A549 (cell line): ENCODE results near the gene STAM. TPM values are rescaled to one million over a fixed set of nuclear protein-coding genes. Genes with fewer than 3 reads are reported as not detected.

ENCODE experiments used
- ATAC-seq, 2 experiments: fragments of 200-7000 bp in 1 of 2; fragments of >200 bp in 1 of 2; cut with Nextera tagmentation in 1 of 2; cut with Tn5 transposase in 1 of 2; 3 replicates each; pipeline versions ENCODE4 v1.8.0 to v1.9.1; 2018 to 2020; ENCODE audit warnings: mild to moderate bottlenecking in 1 of 2, moderate library complexity in 1 of 2
- CTCF ChIA-PET: fragments of 300-600 bp; sonication (Branson Sonifier 250); formaldehyde crosslinking; extraction: SDS; loops from one replicate; lab custom pipeline; 2021; ENCODE audit warnings: antibody characterized with exemption, inconsistent platforms; lab: Yijun Ruan, JAX
- POLR2A ChIA-PET: fragments of 350-600 bp; formaldehyde crosslinking; extraction: SDS; loops from one replicate; lab custom pipeline; 2021; ENCODE audit warnings: antibody characterized with exemption, inconsistent platforms; lab: Yijun Ruan, JAX
- DNase-seq, 2 experiments: peaks; one replicate each; pipeline versions ENCODE4 v3.0.0 to v3.0.0-alpha.2; 2011 to 2016; ENCODE audit warnings: low read depth in 1 of 2, low spot score in 1 of 2
- FAIRE-seq: peaks from 2 replicates; lab custom pipeline; 2011; peaks lifted over from hg19 to GRCh38; lab: Jason Lieb, UNC
- H3K27ac ChIP-seq, 2 experiments: fragments of >200 bp; sonication (Bioruptor Twin); formaldehyde crosslinking; 3 replicates each; pipeline ENCODE4 v1.5.1; 2016 to 2017
- H3K4me1 ChIP-seq: fragments of >200 bp; sonication (Bioruptor Twin); formaldehyde crosslinking; 3 replicates; pipeline ENCODE4 v1.6.1; 2016
- H3K4me2 ChIP-seq: fragments of >200 bp; sonication (Bioruptor Twin); formaldehyde crosslinking; 3 replicates; pipeline ENCODE4 v1.6.1; 2016
- H3K4me3 ChIP-seq: fragments of >200 bp; sonication (Bioruptor Twin); formaldehyde crosslinking; 3 replicates; pipeline ENCODE4 v1.5.1; 2016
- H3K9me3 ChIP-seq: fragments of >200 bp; sonication (Bioruptor Twin); formaldehyde crosslinking; 3 replicates; pipeline ENCODE4 v1.6.1; 2016
- ATOH8 ChIP-seq: fragments of 250-450 bp; sonication (Bioruptor Pico); IDR thresholded peaks from 2 replicates; pipeline ENCODE4 v1.5.0; 2020; ENCODE audit warnings: low read depth, mild to moderate bottlenecking, moderate library complexity
- CHD2 ChIP-seq: fragments of 150-350 bp; IDR thresholded peaks from 2 replicates; pipeline ENCODE4 v1.6.1; 2014; ENCODE audit warnings: low read length; ENCODE audit not compliant: partially characterized antibody
- CHD4 ChIP-seq: fragments of 200-600 bp; sonication (generic); IDR thresholded peaks from 2 replicates; pipeline ENCODE4 v1.6.1; 2016; ENCODE audit warnings: antibody characterized with exemption, mild to moderate bottlenecking, borderline replicate concordance
- E2F6 ChIP-seq: IDR thresholded peaks from 2 replicates; pipeline ENCODE4 v1.6.1; 2012; ENCODE audit warnings: low read depth, borderline replicate concordance
- ELK1 ChIP-seq: fragments of 150-350 bp; IDR thresholded peaks from 2 replicates; pipeline ENCODE4 v1.6.1; 2014; ENCODE audit warnings: low read depth, mild to moderate bottlenecking, low read length
- EP300 ChIP-seq, 2 experiments: fragments of >200 bp; sonication (Bioruptor Twin); formaldehyde crosslinking; IDR thresholded peaks; 2 replicates in 1 of 2; 3 replicates in 1 of 2; pipeline ENCODE4 v1.6.1; 2016 to 2017
- ESRRA ChIP-seq: fragments of 150-350 bp; IDR thresholded peaks from 2 replicates; pipeline ENCODE4 v1.6.1; 2014; ENCODE audit warnings: mild to moderate bottlenecking, low read length, borderline replicate concordance
- GATA3 ChIP-seq: IDR thresholded peaks from 2 replicates; pipeline ENCODE4 v1.6.1; 2012; ENCODE audit warnings: borderline replicate concordance
- HDAC2 ChIP-seq: fragments of 200-600 bp; sonication (generic); IDR thresholded peaks from 2 replicates; pipeline ENCODE4 v1.6.1; 2016
- HMGXB4 ChIP-seq: fragments of 250-450 bp; sonication (Bioruptor Pico); IDR thresholded peaks from 2 replicates; pipeline ENCODE4 v1.5.0; 2021; ENCODE audit warnings: mild to moderate bottlenecking, moderate library complexity, borderline replicate concordance
- KDM1A ChIP-seq: fragments of 200-600 bp; sonication (generic); IDR thresholded peaks from 2 replicates; pipeline ENCODE4 v1.6.1; 2016; ENCODE audit warnings: low read depth, mild to moderate bottlenecking
- MAFK ChIP-seq: fragments of 450-650 bp; IDR thresholded peaks from 2 replicates; pipeline ENCODE4 v1.6.1; 2014; ENCODE audit not compliant: partially characterized antibody
- NFE2L2 ChIP-seq: fragments of 150-350 bp; conservative IDR thresholded peaks from 2 replicates; pipeline ENCODE4 v1.6.1; 2014; ENCODE audit warnings: low read length
- POLR2A ChIP-seq: IDR thresholded peaks from 2 replicates; pipeline ENCODE4 v1.6.1; 2012; ENCODE audit warnings: mild to moderate bottlenecking, low read length
- RAD21 ChIP-seq, 2 experiments: fragments of >200 bp in 1 of 2; sonication (Bioruptor Twin) in 1 of 2; formaldehyde crosslinking in 1 of 2; IDR thresholded peaks in 1 of 2; conservative IDR thresholded peaks in 1 of 2; 2 replicates in 1 of 2; 3 replicates in 1 of 2; pipeline ENCODE4 v1.6.1; 2012 to 2018; ENCODE audit warnings: inconsistent platforms in 1 of 2
- TFCP2L1 ChIP-seq: fragments of 250-450 bp; sonication (Bioruptor Pico); IDR thresholded peaks from 2 replicates; pipeline ENCODE4 v1.5.0; 2021; ENCODE audit warnings: mild to moderate bottlenecking
- ZFP36 ChIP-seq: fragments of 450-650 bp; IDR thresholded peaks from 2 replicates; pipeline ENCODE4 v1.6.1; 2014; ENCODE audit warnings: borderline replicate concordance; ENCODE audit not compliant: partially characterized antibody
- ZNF302 ChIP-seq: fragments of 250-450 bp; sonication (Bioruptor Pico); IDR thresholded peaks from 2 replicates; pipeline ENCODE4 v1.9.0; 2021; ENCODE audit warnings: inconsistent platforms, mild to moderate bottlenecking, moderate library complexity
- polyA plus RNA-seq, 4 experiments: library from polyadenylated mRNA; depleted of rRNA in 3 of 4; stranded (reverse); fragments of >200 nt; fragmentation: RNase III in 1 of 4; extraction: RNeasy Plus Mini Kit Qiagen cat#74134 plus additional on column Dnase treatment in 1 of 4; gene quantifications; 2 replicates in 3 of 4; 3 replicates in 1 of 4; pipeline ENCODE4 v1.2.3, GENCODE V29; 2011 to 2017

STAM gene
- polyA plus RNA-seq, 2 of the 4 experiments (the other 2 are of a cell fraction) = 24.4 to 51.7 TPM

- no peak for DNase-seq
- H3K27ac ChIP-seq = no peak overlapping the region
- no peak for FAIRE-seq
- ChIA-PET POLR2A (no interaction called here), CTCF (interaction anchor here (1.2 kb wide), 1 partner anchor 8 kb away, joined by 3 read pairs; the partner anchor contains the start of gene STAM)
- no peak overlapping the region for H3K4me3 ChIP-seq
- peaks cover 7% of the 10 kb centered on the region; the same call in 2 of the 3 replicates for H3K4me1 ChIP-seq
- H3K4me2 ChIP-seq = no peak overlapping the region
- no peak for ATAC-seq
- TF ChIP-seq ZFP36 (no peak), RAD21 (conservative IDR thresholded peaks at IDR 0.05 in 1 of 2, IDR thresholded peaks at IDR 0.05 in 1 of 2) (no peak), POLR2A (no peak), KDM1A (no peak), ZNF302 (CRISPR knock-in tag) (no peak), HDAC2 (no peak), ESRRA (no peak), NFE2L2 (no peak), MAFK (no peak), HMGXB4 (no peak), ELK1 (no peak), E2F6 (no peak), EP300 (IDR thresholded peaks at IDR 0.05) (no peak)
- TF ChIP-seq, all 56 proteins: peak for 0
- peaks cover 11% of the 10 kb centered on the region; the same call in 2 of the 3 replicates for H3K9me3 ChIP-seq
Measured at GRCh38 chr10:17651896-17652295, 7.9 kb downstream of the STAM start.

GRCh38 chr10:17652585-17652984, 8.6 kb downstream of the STAM start:
- TF ChIP-seq GATA3 = no peak
- TF ChIP-seq CHD4 = no peak
- no peak for TF ChIP-seq HDAC2
- no peak for TF ChIP-seq HMGXB4
- TF ChIP-seq E2F6 = no peak
- no peak for TF ChIP-seq ELK1
- no peak for TF ChIP-seq ATOH8 (CRISPR knock-in tag)
- TF ChIP-seq CHD2 = no peak
- no peak for TF ChIP-seq TFCP2L1 (CRISPR knock-in tag)
- no peak for TF ChIP-seq POLR2A
- TF ChIP-seq RAD21 (conservative IDR thresholded peaks at IDR 0.05 in 1 of 2, IDR thresholded peaks at IDR 0.05 in 1 of 2) = no peak
- ATAC-seq = no peak
- peaks cover 11% of the 10 kb centered on the region; the same call in 2 of the 3 replicates for H3K9me3 ChIP-seq
- no peak overlapping the region for H3K27ac ChIP-seq
- H3K4me3 ChIP-seq = no peak overlapping the region
- peaks cover 13% of the 10 kb centered on the region for H3K4me1 ChIP-seq
- FAIRE-seq = no peak
- ChIA-PET POLR2A (no interaction called here), CTCF (interaction anchor here (1.2 kb wide), 1 partner anchor 9 kb away, joined by 3 read pairs; the partner anchor contains the start of gene STAM)
- DNase-seq = no peak
- H3K4me2 ChIP-seq = no peak overlapping the region
